Measurements from ENCODE around the gene FARS2. TPM values are rescaled to one million over a fixed set of nuclear protein-coding genes. Genes with fewer than 3 reads are reported as not detected.

FARS2 gene
- total RNA-seq, 1 experiment from 2014 or later = 15.0 TPM

DNA sequence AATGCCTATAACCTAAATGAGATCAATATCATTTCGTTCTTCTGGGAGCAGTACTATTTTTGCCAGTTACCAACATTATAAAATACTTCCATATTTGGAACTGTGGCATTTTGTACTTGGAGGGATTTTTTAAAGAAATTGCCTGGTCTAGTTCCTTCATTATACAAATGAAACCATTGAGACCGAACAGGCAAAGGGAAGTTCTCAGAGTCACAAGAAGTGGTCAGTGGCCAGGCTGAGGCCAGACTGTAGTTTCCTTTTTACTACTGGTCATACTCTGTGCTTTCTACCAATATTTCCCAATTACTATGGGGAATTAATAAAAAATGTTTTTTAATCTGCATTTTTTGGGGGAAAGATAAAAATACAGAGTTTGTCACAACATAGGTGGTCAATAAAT, 413.4 kb downstream of the FARS2 start (continued):
- no peak for TF ChIP-seq ZSCAN18 (CRISPR knock-in tag; IDR thresholded peaks at IDR 0.05)
- no peak for TF ChIP-seq FOXP4 (CRISPR knock-in tag; IDR thresholded peaks at IDR 0.05)
- no peak for TF ChIP-seq ETV6 (CRISPR knock-in tag; IDR thresholded peaks at IDR 0.05)
- TF ChIP-seq ATF3 (CRISPR knock-in tag; conservative IDR thresholded peaks at IDR 0.05) = no peak
- TF ChIP-seq GTF2I (CRISPR knock-in tag; conservative IDR thresholded peaks at IDR 0.05) = no peak
- TF ChIP-seq ZNF671 (CRISPR knock-in tag; IDR thresholded peaks at IDR 0.05) = no peak
- no peak for TF ChIP-seq ZNF416 (CRISPR knock-in tag; IDR thresholded peaks at IDR 0.05)
- TF ChIP-seq NR3C1 (CRISPR knock-in tag; conservative IDR thresholded peaks at IDR 0.05; ENCODE audit: low read depth) = no peak
- no peak for TF ChIP-seq GRHL2 (CRISPR knock-in tag; IDR thresholded peaks at IDR 0.05; ENCODE audit: insufficient replicate concordance, severe bottlenecking)
- TF ChIP-seq CREB1 (CRISPR knock-in tag; IDR thresholded peaks at IDR 0.05) = no peak
- TF ChIP-seq E2F5 (CRISPR knock-in tag; IDR thresholded peaks at IDR 0.05) = no peak

DNA sequence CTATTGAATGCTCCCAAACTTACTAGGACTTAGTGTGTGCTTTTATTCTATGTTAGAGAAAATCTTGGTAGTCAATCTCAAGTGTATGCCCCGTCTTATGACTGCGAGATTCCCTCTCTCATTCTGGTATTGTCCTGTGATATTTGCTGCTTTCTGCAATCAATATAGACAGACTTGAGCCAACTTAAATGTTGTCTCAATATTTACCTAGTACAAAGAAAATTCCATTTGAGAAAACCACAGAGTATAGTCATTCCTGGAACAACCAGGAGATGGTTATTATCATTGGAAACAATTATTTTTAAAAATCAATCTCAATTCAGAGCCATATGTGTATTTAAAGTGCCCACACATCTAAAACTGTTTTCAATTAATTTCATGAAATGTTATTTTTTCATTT, 415.4 kb downstream of the FARS2 start:
- H3K36me3 Mint-ChIP-seq = no peaks in the 10 kb centered on the region
- H3K4me1 Mint-ChIP-seq = peaks cover 51% of the 10 kb centered on the region
- DNase-seq (ENCODE audit: low spot score) (no peak), ATAC-seq (no peak)
- no peak for TF ChIP-seq AR (CRISPR knock-in tag; IDR thresholded peaks at IDR 0.05)
- TF ChIP-seq, protein P1, sequence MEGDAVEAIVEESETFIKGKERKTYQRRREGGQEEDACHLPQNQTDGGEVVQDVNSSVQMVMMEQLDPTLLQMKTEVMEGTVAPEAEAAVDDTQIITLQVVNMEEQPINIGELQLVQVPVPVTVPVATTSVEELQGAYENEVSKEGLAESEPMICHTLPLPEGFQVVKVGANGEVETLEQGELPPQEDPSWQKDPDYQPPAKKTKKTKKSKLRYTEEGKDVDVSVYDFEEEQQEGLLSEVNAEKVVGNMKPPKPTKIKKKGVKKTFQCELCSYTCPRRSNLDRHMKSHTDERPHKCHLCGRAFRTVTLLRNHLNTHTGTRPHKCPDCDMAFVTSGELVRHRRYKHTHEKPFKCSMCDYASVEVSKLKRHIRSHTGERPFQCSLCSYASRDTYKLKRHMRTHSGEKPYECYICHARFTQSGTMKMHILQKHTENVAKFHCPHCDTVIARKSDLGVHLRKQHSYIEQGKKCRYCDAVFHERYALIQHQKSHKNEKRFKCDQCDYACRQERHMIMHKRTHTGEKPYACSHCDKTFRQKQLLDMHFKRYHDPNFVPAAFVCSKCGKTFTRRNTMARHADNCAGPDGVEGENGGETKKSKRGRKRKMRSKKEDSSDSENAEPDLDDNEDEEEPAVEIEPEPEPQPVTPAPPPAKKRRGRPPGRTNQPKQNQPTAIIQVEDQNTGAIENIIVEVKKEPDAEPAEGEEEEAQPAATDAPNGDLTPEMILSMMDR (IDR thresholded peaks at IDR 0.05) = no peak
- no peak for TF ChIP-seq CREB1 (CRISPR knock-in tag; IDR thresholded peaks at IDR 0.05)
- TF ChIP-seq, protein P2, sequence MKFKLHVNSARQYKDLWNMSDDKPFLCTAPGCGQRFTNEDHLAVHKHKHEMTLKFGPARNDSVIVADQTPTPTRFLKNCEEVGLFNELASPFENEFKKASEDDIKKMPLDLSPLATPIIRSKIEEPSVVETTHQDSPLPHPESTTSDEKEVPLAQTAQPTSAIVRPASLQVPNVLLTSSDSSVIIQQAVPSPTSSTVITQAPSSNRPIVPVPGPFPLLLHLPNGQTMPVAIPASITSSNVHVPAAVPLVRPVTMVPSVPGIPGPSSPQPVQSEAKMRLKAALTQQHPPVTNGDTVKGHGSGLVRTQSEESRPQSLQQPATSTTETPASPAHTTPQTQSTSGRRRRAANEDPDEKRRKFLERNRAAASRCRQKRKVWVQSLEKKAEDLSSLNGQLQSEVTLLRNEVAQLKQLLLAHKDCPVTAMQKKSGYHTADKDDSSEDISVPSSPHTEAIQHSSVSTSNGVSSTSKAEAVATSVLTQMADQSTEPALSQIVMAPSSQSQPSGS (CRISPR knock-in tag; IDR thresholded peaks at IDR 0.05; ENCODE audit: borderline replicate concordance, low read depth) = no peak
- TF ChIP-seq CREM (CRISPR knock-in tag; IDR thresholded peaks at IDR 0.05) = no peak
- no peak for TF ChIP-seq FOXK1 (CRISPR knock-in tag; IDR thresholded peaks at IDR 0.05)
- no peak for TF ChIP-seq ERG (CRISPR knock-in tag; IDR thresholded peaks at IDR 0.05)
- no peak for TF ChIP-seq GRHL2 (CRISPR knock-in tag; IDR thresholded peaks at IDR 0.05; ENCODE audit: insufficient replicate concordance, severe bottlenecking)
- no peak for TF ChIP-seq GTF2I (CRISPR knock-in tag; conservative IDR thresholded peaks at IDR 0.05)
- no peak for TF ChIP-seq PREB (CRISPR knock-in tag; IDR thresholded peaks at IDR 0.05; ENCODE audit: borderline replicate concordance)
- TF ChIP-seq ZSCAN18 (CRISPR knock-in tag; IDR thresholded peaks at IDR 0.05) = no peak
- TF ChIP-seq ZNF396 (CRISPR knock-in tag; IDR thresholded peaks at IDR 0.05; ENCODE audit: borderline replicate concordance) = no peak
- H3K27me3 Mint-ChIP-seq (ENCODE audit: low read depth) = no peaks in the 10 kb centered on the region
- no peak overlapping the region for H3K27ac Mint-ChIP-seq
- no peaks in the 10 kb centered on the region for H3K9me3 Mint-ChIP-seq
- H3K4me3 Mint-ChIP-seq = no peak overlapping the region
- POLR2A ChIA-PET = no interaction called here
- CTCF ChIA-PET = no interaction called here

Measured in WTC11 (cell line).